ENCODE results near the gene BRD3OS. TPM values are rescaled to one million over a fixed set of nuclear protein-coding genes. Genes with fewer than 3 reads are reported as not detected.

The BRD3OS gene
- total and polyA plus RNA-seq, 9 donors = 14.5 to 28.1 (median 21.1) TPM

- DNase-seq = no peak
- WGBS, 3 donors = 49 to 66% (median 60%) methylated on average over 24 of the region's 24 CpGs
- intact Hi-C loops (cut with DNase I) = no loop called here
- H3K4me3 ChIP-seq = no peak overlapping the region
- H3K9me3 ChIP-seq = no peaks in the 10 kb centered on the region
- peaks cover 7% of the 10 kb centered on the region for H3K4me1 ChIP-seq (ENCODE audit: insufficient read depth)
- no peaks in the 10 kb centered on the region for H3K36me3 ChIP-seq
- no peak overlapping the region for H3K27ac ChIP-seq
- H3K27me3 ChIP-seq = no peaks in the 10 kb centered on the region
- TF ChIP-seq EP300 (IDR thresholded peaks at IDR 0.05) (no peak), POLR2A (IDR thresholded peaks at IDR 0.05) (no peak)
- TF ChIP-seq, protein P1, sequence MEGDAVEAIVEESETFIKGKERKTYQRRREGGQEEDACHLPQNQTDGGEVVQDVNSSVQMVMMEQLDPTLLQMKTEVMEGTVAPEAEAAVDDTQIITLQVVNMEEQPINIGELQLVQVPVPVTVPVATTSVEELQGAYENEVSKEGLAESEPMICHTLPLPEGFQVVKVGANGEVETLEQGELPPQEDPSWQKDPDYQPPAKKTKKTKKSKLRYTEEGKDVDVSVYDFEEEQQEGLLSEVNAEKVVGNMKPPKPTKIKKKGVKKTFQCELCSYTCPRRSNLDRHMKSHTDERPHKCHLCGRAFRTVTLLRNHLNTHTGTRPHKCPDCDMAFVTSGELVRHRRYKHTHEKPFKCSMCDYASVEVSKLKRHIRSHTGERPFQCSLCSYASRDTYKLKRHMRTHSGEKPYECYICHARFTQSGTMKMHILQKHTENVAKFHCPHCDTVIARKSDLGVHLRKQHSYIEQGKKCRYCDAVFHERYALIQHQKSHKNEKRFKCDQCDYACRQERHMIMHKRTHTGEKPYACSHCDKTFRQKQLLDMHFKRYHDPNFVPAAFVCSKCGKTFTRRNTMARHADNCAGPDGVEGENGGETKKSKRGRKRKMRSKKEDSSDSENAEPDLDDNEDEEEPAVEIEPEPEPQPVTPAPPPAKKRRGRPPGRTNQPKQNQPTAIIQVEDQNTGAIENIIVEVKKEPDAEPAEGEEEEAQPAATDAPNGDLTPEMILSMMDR (IDR thresholded peaks at IDR 0.05) = no peak
Measured at GRCh38 chr9:133996531-133997520, 28.5 kb upstream of the BRD3OS start.

DNA sequence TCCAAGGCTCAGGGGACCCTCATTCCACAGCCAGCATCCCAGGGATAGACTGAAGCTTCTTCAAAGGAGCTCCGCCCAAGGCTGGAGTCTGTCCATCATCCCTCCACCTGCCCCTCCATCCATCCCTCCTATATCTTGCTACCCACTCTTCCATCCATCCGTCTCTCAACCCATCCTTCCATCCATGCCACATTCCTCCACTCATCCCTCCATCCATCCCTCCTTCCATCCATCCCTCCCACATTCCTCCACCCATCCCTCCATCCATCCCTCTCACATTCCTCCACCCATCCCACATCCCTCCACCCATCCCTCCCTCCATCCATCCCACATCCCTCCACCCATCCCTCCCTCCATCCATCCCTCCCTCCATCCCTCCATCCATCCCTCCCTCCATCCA is 27.7 kb upstream of the BRD3OS start:
- Histone ChIP-seq H3K4me1 (ENCODE audit: insufficient read depth) (peaks cover 7% of the 10 kb centered on the region), H3K9me3 (no peaks in the 10 kb centered on the region), H3K4me3 (no peak overlapping the region), H3K36me3 (no peaks in the 10 kb centered on the region), H3K27me3 (no peaks in the 10 kb centered on the region), H3K27ac (no peak overlapping the region)
- no peak for DNase-seq
- TF ChIP-seq EP300 (IDR thresholded peaks at IDR 0.05) = no peak
- TF ChIP-seq POLR2A (IDR thresholded peaks at IDR 0.05) = no peak
- TF ChIP-seq, protein P1 (IDR thresholded peaks at IDR 0.05) = no peak
- intact Hi-C loops (cut with DNase I) = no loop called here
- WGBS, 3 donors = 93 to 96% (median 94%) methylated on average over 2 of the region's 2 CpGs

DNA sequence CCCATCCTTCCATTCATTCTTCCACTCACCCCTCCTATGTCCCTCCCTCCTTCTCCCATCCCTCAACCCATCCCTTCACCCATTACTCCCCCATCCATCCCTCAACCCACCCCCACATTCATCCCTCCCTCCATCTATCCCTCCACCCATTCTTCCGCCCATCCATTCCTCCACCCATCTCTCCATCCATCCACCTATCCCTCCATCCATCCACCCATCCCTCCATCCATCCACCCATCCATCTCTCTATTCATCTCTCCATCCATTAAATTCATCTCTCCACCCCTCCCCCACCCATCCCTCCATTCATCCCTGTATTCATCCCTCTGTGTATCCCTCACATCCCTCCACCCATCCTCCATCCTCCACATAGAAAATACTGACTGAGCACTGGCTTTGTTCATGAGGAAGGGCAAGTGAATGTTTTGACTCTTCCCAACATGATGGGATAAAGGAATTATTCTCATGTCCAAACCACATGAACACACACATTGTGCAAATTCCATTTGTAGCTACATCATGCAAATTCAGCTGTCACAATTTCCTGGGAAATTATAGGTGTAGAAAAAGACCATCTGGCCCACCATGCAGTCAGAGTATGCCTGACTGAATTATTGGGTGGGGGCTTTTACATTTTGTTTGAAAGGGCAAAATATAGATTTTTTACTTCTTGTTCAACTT is 26.2 kb upstream of the BRD3OS start:
- intact Hi-C loops (cut with DNase I) = no loop called here
- peaks cover 2% of the 10 kb centered on the region for H3K4me1 ChIP-seq (ENCODE audit: insufficient read depth)
- H3K9me3 ChIP-seq = no peaks in the 10 kb centered on the region
- H3K27ac ChIP-seq = no peak overlapping the region
- no peak overlapping the region for H3K4me3 ChIP-seq
- DNase-seq = no peak
- H3K36me3 ChIP-seq = no peaks in the 10 kb centered on the region
- TF ChIP-seq, protein P1 (IDR thresholded peaks at IDR 0.05) = no peak
- TF ChIP-seq EP300 (IDR thresholded peaks at IDR 0.05) (no peak), POLR2A (IDR thresholded peaks at IDR 0.05) (no peak)
- H3K27me3 ChIP-seq = no peaks in the 10 kb centered on the region
- 93 to 100% (median 96%) methylated on average over 1 of the region's 1 CpG for WGBS, 3 donors

DNA sequence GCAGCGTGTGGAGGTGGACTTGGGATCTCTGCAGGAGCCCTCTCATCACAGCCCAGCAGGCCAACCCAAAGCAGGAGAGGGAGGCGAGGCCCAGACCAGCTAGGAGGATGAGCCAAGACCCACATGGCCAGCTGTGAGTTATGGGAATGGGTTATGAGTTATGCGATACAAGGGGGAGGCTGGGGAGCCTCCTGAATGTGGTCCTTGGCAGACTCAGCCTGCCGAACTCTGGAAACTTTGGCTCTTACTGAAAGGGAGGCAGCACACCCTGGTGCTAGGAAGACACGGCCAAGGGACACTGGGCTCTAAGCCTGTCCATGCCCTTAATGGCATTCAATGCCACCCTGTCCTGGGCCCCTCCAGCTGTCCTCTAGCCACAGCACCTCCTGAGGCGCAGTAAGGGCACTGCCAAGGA is 25.4 kb upstream of the BRD3OS start:
- WGBS, 3 donors = 34 to 45% (median 36%) methylated on average over 6 of the region's 6 CpGs
- no peak for TF ChIP-seq POLR2A (IDR thresholded peaks at IDR 0.05)
- no peak for TF ChIP-seq EP300 (IDR thresholded peaks at IDR 0.05)
- TF ChIP-seq, protein P1 (IDR thresholded peaks at IDR 0.05) = no peak
- no peaks in the 10 kb centered on the region for H3K36me3 ChIP-seq
- peaks cover 2% of the 10 kb centered on the region for H3K4me1 ChIP-seq (ENCODE audit: insufficient read depth)
- intact Hi-C loops (cut with DNase I) = no loop called here
- H3K9me3 ChIP-seq = no peaks in the 10 kb centered on the region
- no peak for DNase-seq
- H3K27ac ChIP-seq = no peak overlapping the region
- H3K27me3 ChIP-seq = no peaks in the 10 kb centered on the region
- H3K4me3 ChIP-seq = no peak overlapping the region

All from ovary (tissue), 9 donors.